Medulla oblongata (tissue), 1 donor: ENCODE measurements around the gene KLHL26.
A peak's percentile ranks its signal among the peaks of the same experiment; 100 is the strongest.

Source experiments
- DNase-seq: peaks from one replicate; pipeline ENCODE4 v3.0.0-alpha.2; 2015; ENCODE audit errors: extremely low spot score

Gene KLHL26

DNA sequence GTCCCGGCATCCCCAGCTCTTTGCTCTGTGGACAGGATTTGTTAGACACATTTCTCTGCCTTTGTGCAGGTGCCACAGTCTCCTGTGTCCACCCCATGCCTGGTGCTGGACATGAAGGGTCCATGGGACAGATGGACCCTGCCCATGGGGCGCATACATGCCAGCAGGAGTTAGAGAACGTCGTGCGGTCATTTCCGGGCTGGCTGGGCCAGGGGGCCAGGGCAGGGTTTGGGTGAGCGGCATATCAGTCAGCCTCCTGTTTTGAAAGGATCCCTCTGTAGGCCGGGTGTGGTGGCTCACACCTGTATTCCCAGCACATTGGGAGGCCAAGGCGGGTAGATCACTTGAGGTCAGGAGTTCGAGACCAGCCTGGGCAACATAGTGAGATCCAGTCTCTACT lies 11.0 kb downstream of the KLHL26 start:
- no peak for DNase-seq

DNA sequence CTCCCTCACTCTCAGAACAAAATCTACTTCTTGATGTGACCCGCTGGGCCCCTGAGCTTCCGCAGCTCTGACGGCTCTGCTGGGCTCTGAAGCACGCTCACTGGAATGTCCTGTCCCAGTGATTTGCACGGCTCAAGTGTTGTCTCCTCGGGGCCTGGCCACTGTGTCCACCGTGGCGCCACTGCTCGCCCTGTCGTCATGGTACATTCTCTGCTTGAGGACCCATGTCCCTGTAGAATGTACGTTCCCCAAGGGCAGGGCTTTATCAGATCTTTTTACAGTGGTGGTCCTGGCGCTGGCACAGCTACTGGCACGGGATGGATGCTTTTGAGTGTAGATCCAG lies 12.1 kb downstream of the KLHL26 start:
- DNase-seq: no peak

DNA sequence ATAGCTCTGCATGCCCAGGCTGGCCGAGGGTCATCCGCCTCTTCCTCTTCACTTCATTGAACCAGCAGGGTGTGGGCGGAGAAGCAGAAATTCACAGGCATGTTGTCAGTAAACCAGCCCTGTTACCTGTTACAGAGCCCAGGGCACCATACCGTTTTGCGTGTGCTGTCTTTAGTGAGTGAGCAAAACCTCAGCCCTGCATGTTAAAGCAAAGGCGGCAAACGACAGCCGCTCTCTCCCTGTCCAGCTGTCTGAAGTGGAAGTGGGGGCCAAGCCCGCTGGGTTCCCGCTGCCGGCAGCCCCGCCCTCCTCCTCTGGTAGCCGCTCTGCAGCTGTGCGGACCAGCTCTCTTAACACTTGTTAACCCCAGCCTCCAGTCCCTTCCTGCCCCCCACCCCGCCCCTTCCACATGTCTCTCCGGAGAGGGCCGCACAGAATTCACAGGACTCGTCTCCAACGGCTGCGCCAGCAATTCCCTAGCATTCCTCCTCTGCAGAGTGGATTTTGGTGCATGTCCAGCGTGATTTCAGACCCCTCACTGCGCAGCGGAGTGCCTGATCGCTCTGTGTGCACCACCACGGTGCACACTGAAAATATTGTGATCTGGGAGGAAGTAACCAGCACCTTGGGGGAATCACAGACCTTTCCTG lies 12.7 kb downstream of the KLHL26 start:
- peak; percentile 50 for DNase-seq

DNA sequence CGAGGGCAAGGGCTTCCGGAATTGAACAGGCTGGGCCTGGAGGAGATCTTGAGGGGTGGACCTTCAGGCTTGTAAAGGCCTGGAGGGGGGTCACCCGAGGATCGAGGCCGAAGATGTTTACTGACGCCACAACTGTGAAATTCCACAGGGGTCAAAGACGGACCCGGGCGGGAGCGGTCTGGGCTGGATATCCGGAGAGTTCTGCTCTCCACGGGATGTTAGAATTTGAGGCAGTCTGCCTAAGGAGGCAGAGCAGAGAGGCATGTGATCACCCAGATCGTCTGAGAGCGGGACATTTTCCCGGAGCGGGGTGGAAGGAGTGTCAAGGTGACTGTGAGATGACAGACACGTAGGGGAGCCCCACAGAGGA lies 13.2 kb downstream of the KLHL26 start:
- peak; percentile 48 for DNase-seq

DNA sequence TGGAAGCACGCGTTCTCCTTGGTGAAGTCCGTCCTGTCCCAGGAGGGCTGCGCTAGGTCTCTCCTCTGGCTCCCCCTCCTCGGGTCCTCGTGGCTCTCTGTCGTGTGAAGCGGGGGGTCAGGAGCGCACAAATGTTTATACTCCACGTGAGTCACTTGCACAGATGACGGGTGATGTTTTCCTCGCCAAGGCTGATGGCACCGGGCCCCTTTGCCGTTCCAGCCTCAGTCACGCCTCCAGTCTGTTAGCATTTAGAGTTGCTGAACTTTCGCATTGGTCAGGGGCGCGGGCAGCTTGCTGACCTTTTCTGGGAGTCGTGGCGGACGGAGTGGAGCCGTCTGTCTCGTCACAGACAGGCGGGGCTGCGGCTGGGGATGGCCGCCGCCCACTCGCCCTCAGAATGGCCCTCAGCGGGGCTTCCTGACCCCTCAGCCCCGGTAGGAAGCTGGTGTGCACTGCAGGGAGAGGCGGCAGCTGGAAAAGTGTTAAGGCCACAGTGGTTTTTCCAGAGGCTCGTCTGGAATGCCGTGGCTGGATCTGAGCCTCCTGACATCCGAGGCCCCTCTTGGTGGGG lies 13.7 kb downstream of the KLHL26 start:
- no peak for DNase-seq

DNA sequence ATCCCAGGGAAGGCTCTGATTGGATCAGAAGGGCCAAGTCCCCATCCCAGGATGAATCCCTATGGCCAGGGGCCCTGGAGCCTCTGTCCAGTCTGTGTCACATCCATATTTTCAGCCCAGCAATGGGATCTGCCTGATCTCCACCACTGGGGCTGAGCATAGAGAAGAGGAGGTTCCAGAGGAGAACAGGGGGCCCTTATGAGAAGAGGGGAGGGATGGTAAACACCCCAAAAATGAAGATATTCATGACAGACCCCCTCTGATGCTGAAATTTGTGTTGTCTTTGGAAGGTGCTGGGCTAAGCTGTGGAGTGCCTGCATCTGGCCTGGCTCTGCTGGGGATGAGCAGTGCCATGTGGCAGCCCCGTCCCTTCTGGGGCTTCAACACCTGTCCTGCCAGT lies 14.5 kb downstream of the KLHL26 start:
- no peak for DNase-seq

DNA sequence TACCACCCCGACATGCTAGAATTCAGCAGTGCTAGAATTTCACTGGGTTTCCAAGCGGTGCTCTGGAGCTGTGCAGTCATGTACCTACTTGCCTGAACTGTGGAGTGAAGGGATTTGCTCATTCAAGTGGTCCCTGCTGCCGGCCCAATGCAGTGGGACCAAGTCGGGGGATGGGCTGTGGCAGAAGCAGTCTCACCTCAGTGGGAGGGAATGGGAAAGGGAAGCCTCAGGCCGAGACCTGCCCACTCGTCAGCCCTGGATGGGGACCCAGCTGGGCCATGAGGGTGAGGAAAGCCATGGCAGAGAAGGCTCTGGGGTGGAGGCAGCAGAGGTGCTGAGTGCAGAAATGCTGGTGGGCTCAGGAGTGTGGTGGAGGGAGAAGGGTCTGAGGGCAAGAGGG lies 14.9 kb downstream of the KLHL26 start:
- DNase-seq: no peak

DNA sequence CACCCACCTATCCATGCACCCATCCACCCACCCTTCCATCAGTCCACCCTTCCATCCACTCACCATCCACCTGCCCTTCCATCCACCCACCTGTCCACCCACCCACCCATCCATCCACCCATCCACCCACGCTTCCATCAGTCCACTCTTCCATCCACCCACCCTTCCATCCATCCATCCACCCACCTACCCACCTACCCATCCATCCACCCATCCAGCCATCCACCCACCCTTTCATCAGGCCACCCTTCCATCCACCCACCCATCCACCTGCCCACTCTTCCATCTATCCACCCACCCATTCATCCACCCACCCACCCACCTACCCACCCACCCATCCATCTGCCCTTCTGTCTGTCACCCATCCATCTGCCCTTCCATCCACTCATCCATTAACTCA lies 17.0 kb downstream of the KLHL26 start:
- no peak for DNase-seq

DNA sequence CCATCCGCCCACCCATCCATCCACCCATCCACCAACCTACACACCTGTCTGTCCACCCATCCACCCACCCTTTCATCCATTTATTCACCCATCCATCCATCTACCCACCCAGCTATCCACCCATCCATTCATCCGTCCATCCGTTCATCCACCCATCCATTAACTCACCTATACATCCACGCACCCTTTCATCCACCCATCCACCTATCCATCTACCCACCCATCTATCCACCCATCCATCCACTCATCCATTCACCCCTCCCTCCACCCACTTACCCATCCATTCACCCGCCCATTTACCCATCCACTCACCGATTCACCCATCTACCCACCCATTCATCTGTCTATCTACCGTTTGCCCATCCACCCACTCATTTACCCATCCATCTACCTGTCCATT lies 17.6 kb downstream of the KLHL26 start:
- no peak for DNase-seq

DNA sequence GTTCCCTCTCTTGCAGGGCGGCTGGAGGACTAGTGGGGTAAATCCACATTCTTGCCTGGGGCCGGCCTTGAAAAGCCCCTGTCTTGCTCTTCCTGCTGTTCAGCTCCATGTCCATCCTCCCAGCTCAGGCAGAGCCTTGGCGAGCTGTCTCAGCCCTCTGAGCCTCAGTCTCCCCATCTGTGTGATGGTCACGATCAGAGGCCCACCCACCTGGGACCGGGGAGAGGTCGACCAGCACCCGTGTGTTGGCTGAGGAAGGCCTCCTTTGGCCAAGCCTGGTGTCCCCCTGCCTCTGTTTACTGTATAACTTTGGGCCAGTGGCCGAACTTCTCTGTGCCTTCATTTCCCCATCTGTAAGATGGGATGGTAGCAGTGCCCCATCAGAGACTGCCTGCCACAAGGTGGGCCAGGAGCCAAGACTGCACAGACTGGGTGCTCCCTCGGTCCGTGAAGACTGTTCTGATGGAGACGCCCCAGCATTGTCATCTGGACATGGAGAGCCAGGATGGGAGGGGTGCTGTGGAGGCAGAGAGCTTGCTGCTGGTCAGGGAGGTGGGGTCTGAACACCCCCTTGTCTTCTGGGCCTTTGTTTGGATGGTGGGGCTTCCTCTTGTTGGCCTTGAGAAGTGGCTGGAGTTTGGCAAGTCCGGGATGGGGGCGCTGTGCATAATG lies 18.5 kb downstream of the KLHL26 start:
- DNase-seq: no peak

DNA sequence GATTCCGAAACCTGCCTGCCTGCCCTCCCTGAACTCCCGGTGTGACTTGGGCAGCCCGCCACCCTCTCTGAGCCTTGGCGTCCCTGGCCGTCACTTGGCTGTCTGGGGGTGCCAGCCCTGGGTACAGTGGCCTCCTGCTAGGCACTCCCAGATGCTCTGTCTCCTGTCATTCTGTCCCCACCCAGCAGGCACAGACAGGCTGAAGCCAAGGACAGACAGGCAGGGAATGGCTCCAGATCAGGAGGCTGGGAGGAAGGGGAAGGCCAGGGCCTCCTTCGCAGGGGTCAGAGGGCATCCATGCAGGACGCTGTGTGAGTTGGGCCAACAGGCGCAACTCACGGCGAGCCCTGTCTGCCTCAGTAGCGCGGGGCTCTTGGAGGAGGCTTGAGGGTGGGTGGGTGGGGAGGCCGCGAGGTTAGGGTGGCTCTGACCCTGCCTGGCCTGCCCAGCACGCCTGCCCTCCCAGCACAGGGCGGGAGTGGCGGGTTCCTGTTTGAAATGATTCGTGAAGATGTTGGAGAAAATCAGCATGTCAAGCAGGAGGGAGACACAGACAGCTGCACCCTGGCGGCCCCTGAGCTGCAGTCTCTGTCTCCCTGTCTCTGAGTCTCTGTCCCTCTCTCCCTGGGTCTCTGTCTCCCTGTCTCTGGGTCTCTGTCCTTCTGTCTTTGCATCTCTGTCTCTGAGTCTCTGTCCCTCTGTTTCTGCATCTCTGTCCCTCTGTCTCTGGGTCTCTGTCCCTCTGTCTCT lies 19.7 kb downstream of the KLHL26 start:
- DNase-seq: no peak

DNA sequence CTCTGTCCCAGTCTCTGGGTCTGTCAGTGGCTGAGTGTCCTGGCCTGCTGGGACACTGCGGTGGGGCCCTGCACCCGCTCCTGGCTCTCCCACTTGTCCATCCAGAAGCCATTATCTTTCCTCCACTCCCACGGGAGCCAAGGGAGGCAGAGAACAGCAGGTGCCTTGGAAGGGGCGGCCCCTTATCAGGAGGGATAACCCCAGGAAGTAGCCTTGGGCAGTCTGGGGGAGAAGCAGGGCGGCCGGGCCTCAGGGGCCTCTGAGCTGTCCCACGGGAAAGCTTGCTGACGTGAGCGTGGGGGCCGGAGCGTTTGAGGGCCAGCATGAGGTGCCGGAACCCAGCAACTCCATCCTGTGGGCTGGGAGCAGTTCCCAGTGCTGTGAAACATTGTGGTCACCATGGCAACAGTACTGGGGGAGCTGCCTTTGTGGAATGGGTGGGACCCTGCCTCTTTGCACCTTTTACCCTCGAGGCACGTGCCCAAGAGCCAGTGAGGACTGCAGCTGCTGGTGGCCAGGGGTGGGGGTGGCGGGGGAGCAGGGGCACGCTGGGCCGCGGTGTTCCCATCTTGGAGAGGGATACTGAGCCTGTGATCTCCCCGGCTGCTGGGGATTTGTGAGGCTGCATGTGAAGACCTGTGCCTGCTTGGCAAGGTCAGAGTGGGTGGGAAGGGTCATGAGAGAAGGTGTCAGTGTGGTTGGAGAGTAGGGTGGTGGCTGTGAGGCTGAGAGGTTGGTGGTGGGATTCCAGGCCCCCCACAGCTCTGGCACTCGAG lies 20.9 kb downstream of the KLHL26 start:
- DNase-seq: no peak

DNA sequence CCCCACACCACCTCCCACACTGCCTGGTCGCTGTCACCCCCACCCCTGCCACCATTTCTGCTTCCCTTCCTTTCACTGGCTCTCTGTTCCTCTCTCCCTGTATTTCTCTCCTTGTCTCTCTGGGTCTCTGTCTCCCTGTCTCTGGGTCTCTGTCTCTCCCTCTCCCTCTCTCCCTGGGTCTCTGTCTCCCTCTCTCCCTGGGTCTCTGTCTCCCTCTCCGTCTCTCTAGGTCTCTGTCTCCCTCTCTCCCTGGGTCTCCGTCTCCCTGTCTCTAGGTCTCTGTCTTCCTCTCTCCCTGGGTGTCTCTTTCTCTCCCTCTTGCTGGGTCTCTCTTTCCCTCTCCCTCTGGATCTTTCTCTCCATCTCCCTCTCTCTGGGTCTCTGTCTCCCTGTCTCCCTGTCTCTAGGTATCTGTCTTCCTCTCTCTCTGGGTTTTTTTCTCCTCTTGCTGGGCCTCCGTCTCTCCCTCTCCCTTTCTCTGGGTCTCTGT lies 21.6 kb downstream of the KLHL26 start:
- DNase-seq: no peak

DNA sequence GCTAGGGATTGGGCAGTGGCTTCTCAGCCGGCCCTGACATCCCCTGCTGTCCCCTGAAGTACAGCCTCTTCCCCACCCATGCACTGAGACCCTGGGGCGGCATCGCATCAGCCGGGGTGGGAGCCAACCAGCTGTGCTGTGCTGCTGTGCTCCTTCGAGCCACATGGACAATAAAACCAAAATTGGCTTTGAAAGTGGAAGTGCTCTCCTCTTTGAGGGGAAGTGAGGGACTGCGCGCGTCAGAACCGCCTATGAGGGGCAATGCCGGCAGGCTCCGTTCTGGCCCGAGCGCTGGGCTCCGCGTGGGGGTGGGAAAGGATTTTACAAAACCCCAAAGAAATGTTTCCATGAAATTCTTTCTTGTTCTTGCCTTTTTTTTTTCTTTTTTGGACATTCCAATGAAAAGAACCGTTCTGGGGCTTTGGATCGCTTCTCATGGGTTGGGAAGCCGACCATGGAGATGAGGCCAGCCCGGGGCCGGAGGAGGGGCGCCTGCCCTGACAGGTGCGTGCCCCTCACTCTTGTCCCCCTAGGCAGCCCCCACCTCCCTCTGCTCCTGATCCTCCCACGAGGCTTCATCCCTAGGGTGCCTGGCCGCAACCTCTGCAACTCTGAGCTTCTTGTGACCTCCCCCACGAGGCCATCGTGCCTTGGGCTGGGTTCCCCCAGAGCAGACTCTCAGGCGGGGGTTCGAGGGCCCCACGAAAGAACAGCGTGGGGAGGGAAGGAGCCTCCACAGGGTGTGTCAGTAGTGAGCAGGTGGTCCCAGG lies 22.6 kb downstream of the KLHL26 start:
- peak; percentile 53 for DNase-seq

DNA sequence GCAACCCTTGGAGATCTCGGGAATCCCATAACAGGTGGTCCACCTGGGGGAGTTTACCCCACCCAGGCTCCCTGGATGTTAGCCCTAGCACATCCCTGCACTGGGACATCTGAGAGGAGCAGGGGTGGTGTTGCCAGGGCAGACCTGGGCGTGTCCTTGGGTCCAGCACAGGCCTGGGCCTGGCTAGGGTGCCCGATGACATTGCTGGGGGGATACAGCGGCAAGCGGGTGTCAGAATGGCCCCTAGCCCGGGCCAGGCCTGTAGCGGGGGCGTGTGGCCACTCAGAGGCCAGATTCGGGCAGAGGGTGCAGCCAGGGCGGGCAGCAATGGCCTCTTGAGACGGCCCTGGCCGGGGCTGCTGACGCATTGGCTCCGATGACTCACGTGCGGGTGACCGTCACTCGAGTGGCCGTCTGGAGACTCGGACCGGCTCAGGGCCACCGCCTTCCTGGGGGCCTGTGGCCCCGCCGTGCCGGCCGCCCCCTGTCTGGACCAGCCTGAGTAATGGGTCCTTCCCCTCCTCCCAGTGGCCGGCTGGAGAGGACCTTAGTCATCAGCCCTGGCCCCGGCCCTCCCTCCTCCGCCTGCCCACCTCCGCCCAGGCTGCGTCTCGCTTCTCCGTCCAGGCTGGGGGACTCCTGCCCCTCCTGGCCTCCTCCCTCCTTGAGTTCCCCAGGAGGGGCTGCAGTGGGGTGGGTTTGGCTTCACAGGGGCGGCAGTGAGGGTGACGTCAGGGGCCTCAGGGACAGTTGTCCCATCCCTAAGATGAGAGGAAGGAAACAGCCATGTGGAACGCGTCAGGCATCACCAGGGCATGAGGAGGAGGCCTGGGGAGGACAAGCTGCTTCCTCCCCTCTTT lies 23.5 kb downstream of the KLHL26 start:
- DNase-seq: no peak

DNA sequence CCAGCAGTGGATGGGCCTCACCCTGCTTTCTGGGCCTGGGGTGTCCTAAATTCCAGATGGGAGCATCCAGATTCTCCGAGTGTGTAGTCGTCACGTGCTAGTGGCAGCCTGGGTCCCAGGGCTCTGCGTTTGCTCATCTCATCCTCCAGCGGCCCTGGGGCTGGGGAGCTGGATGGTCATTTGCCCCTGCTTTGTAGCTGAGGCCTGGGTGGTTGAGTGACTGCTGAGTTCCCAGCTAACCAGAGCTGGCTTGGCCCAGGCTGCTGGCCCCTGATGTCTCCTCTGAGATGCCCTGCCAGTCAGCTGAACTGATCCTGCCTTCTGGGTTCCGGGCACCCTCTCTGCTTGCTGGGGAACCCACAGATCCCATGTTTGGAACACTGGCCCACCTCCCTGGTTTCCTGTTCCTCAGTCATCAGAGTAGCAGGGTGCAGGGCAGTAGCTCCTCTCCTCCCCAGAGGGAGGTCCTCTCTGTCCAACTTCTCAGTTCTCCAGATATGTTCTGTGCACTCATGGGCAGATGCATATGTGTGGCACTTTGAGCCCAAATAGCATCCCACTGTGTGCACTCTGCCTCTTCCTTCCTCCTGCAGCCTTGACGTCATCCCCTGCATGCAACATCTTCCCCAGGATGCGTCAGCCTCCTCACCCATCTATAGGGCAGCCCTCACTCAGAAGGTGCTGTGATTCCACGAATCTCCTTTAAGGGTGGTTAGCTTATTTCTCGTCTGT lies 24.3 kb downstream of the KLHL26 start:
- DNase-seq: no peak

DNA sequence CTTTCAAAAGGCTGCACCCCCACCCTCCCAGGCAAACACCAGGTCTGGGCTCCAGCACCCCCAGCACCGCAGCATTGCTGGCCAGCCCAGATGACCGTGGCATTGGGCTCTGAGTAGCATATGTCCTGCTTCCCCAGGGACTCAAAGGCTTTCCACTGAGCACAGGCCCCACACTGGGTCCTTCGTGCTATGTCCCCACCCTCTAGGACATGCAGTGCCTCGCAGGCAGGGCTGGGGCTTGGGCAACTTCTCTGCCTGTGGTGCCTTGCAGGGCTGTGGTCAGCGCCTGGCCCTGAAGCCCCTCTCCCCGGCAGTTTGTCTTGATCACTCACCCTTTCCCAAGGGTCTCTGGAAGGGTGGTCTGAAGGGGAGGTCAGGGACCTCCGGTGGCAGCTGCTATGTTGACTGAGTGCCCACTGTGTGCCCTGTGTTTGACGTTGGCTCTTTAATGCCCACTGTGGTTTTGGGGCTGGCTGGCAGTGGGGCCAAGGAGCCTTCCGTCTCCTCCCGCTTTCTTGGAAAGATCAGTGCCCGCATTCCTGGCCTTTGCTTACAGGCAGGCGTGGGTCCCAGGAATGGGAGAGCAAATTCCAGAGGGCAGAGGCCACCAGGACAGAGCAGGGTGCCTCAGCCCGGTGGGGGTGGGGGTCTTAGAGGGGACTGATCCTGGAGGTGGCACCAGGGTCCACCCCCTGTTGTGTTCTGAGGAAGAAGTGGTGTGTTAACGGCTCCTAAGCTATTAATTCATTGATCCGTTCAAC lies 26.3 kb downstream of the KLHL26 start:
- no peak for DNase-seq

DNA sequence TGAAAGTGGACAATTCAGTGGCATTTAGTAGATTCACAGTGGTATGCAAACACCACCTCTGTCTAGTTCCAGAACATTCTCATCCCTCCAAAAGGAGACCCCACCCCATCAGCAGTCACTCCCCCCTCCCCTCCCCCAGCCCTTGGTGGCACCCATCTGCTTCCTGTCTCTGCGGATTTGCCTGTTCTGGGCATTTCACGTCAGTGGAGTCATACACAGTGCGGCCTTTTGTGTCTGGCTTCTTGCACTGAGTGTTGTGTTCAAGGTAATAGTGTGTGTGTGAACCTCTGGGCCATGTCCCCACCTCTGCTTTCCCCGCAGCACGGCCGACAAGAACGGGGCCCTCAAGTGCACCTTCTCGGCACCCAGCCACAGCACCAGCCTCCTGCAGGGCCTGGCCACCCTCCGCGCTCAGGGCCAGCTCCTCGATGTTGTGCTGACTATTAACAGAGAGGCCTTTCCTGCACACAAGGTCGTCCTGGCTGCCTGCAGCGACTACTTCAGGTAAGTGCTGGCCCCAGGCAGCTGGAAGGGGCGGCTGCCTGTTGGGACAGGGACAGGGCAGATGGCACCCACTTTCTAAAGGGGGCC lies 27.2 kb downstream of the KLHL26 start:
- no peak for DNase-seq
